PC-9 (cell line): ENCODE measurements around the gene ASRGL1. TPM values are rescaled to one million over a fixed set of nuclear protein-coding genes. Genes with fewer than 3 reads are reported as not detected.

Experiments used
- BruUV-seq: library from RNA; stranded (reverse); fragments of 400-500 nt; replicated peaks from 2 replicates; lab custom pipeline; 2021; lab: Mats Ljungman, UMichigan
- CTCF ChIA-PET: fragments of 300-600 bp; sonication (Branson Sonifier 250); formaldehyde crosslinking; loops from one replicate; lab custom pipeline; 2022; ENCODE audit warnings: antibody characterized with exemption; lab: Charles Lee
- POLR2A ChIA-PET: fragments of 300-600 bp; sonication (Branson Sonifier 250); formaldehyde crosslinking; loops from one replicate; lab custom pipeline; 2022; ENCODE audit warnings: antibody characterized with exemption; ENCODE audit not compliant: unreplicated experiment; lab: Charles Lee
- DNase-seq, 2 experiments: peaks; one replicate each; pipeline versions ENCODE4 v3.0.0 to v3.0.0-alpha.2; 2015 to 2022; ENCODE audit warnings: mixed read lengths in 1 of 2
- H2AFZ ChIP-seq: fragments of 200-600 bp; sonication (generic); 2 replicates; pipeline ENCODE4 v1.8.1; 2017; ENCODE audit warnings: antibody characterized with exemption
- H3F3A ChIP-seq: fragments of 200-600 bp; sonication (generic); 2 replicates; pipeline ENCODE4 v1.8.1; 2017; ENCODE audit warnings: antibody characterized with exemption, mild to moderate bottlenecking, low read depth; ENCODE audit not compliant: insufficient read depth
- H3K27ac ChIP-seq: fragments of 200-600 bp; sonication (generic); 2 replicates; pipeline ENCODE4 v1.6.1; 2016; ENCODE audit warnings: mixed run types
- H3K27me3 ChIP-seq: fragments of 200-600 bp; sonication (generic); 2 replicates; pipeline ENCODE4 v1.6.1; 2016; ENCODE audit warnings: low read depth, mixed run types; ENCODE audit not compliant: insufficient read depth
- H3K36me3 ChIP-seq: fragments of 200-600 bp; sonication (generic); 2 replicates; pipeline ENCODE4 v1.6.1; 2016; ENCODE audit warnings: low read depth, mixed run types
- H3K4me1 ChIP-seq: fragments of 200-600 bp; sonication (generic); replicated peaks from 2 replicates; pipeline ENCODE4 v1.6.1; 2016; ENCODE audit warnings: mixed run types; ENCODE audit not compliant: insufficient read depth
- H3K4me2 ChIP-seq: fragments of 200-600 bp; sonication (generic); 2 replicates; pipeline ENCODE4 v1.6.1; 2017; ENCODE audit warnings: mixed run types
- H3K4me3 ChIP-seq: fragments of 200-600 bp; sonication (generic); 2 replicates; pipeline ENCODE4 v1.6.1; 2016; ENCODE audit warnings: mixed run types
- H3K79me2 ChIP-seq: fragments of 200-600 bp; sonication (generic); 2 replicates; pipeline ENCODE4 v1.6.1; 2017; ENCODE audit warnings: low read depth, mixed run types
- H3K9me2 ChIP-seq: fragments of 200-600 bp; sonication (generic); 2 replicates; pipeline ENCODE4 v1.8.1; 2017; ENCODE audit warnings: mild to moderate bottlenecking; ENCODE audit not compliant: insufficient read depth
- H3K9me3 ChIP-seq: fragments of 200-600 bp; sonication (generic); 2 replicates; pipeline ENCODE4 v1.8.1; 2016; ENCODE audit warnings: low read depth; ENCODE audit not compliant: insufficient read depth
- H4K20me1 ChIP-seq: fragments of 200-600 bp; sonication (generic); 2 replicates; pipeline ENCODE4 v1.8.1; 2017; ENCODE audit not compliant: insufficient read depth
- EZH2 ChIP-seq: fragments of 200-600 bp; sonication (generic); IDR thresholded peaks from 2 replicates; pipeline ENCODE4 v1.8.0; 2017; ENCODE audit warnings: antibody characterized with exemption, low read depth
- intact Hi-C: fragments of 100-400 bp; cut with micrococcal nuclease; formaldehyde crosslinking; loops from one replicate; pipeline ENCODE4 v1.10.0; 2022; ENCODE audit not compliant: unreplicated experiment
- total RNA-seq: library from RNA; stranded (reverse); gene quantifications from 2 replicates; pipeline ENCODE4 v1.2.3, GENCODE V29; 2021
- TF ChIP-seq, protein P1 (sequence below): fragments of 200-600 bp; sonication (generic); conservative IDR thresholded peaks from 2 replicates; pipeline ENCODE4 v1.6.1; 2017; ENCODE audit warnings: mixed run types, antibody characterized with exemption, mild to moderate bottlenecking, moderate library complexity

The ASRGL1 gene
- total RNA-seq, 1 experiment from 2014 or later: 8.4 TPM

DNA sequence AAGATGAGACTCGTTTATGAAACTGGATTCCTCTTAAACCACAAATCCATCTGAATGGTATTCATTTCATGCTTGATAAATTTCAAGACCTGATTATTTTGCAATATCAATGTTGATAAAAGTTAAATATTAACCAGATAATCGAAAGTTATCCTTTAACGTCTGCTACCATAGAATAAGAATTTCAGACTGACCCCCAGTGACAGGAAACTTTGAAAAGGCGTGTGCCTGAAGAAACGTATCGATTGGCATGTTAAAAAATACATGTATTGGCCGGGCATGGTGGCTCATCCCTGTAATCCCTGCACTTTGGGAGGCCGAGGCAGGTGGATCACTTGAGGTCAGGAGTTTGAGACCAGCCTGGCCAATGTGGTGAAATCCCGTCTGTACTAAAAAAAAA, 95.4 kb downstream of the ASRGL1 start:
- no peaks in the 10 kb centered on the region for H3K9me2 ChIP-seq
- no peaks in the 10 kb centered on the region for H4K20me1 ChIP-seq
- no peaks in the 10 kb centered on the region for H3K9me3 ChIP-seq
- H3K27ac ChIP-seq: no peak overlapping the region
- DNase-seq: no peak
- intact Hi-C loops: no loop called here
- no peak overlapping the region for H3K4me3 ChIP-seq
- H3K79me2 ChIP-seq: no peaks in the 10 kb centered on the region
- BruUV-seq: no TSS peak
- TF ChIP-seq EZH2: no peak
- TF ChIP-seq, protein P1, sequence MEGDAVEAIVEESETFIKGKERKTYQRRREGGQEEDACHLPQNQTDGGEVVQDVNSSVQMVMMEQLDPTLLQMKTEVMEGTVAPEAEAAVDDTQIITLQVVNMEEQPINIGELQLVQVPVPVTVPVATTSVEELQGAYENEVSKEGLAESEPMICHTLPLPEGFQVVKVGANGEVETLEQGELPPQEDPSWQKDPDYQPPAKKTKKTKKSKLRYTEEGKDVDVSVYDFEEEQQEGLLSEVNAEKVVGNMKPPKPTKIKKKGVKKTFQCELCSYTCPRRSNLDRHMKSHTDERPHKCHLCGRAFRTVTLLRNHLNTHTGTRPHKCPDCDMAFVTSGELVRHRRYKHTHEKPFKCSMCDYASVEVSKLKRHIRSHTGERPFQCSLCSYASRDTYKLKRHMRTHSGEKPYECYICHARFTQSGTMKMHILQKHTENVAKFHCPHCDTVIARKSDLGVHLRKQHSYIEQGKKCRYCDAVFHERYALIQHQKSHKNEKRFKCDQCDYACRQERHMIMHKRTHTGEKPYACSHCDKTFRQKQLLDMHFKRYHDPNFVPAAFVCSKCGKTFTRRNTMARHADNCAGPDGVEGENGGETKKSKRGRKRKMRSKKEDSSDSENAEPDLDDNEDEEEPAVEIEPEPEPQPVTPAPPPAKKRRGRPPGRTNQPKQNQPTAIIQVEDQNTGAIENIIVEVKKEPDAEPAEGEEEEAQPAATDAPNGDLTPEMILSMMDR: no peak
- H3K27me3 ChIP-seq: no peaks in the 10 kb centered on the region
- no peaks in the 10 kb centered on the region for H3K36me3 ChIP-seq
- H3K4me1 ChIP-seq: peaks cover 17% of the 10 kb centered on the region
- ChIA-PET POLR2A (no interaction called here), CTCF (no interaction called here)
- H2AFZ ChIP-seq: no peak overlapping the region
- H3K4me2 ChIP-seq: no peak overlapping the region
- H3F3A ChIP-seq: peaks cover 23% of the 10 kb centered on the region

DNA sequence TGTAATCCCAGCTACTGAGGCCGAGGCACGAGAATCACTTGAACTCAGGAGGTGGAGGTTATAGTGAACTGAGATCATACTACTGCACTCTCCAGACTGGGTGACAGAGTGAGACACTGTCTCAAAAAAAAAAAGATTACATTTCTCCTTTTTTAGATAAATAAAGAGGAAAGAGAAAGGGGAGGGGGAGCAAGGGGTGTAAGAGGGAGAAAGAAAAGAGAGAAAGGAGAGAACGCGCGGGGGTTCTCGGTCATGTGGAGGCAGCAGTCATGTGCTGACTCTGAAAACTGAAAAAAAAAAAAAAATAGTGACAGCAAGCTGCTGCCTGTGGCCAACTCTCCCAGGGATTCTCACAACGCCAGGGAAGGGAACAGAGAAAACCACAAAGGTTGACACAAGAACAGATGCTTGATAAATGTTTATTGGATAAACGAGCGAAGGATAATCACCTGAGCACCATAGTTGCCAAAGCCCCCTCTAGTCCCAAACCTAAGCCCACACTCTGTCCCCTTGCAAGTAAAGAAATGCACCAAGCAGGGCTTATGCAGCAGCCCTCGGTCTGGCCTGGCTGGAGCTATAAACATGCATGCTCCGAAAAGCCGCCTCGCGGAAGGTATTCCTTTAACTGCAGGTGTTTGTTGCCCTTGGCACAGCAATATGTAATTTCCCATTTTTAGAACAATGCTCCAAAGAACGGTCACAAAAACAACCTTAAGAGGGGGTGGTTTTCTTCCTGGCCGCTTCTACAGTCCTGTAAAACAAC, 96.1 kb downstream of the ASRGL1 start:
- Histone ChIP-seq H3K4me3 (no peak overlapping the region), H3K4me2 (no peak overlapping the region), H3K27ac (no peak overlapping the region), H3K9me2 (no peaks in the 10 kb centered on the region), H3K4me1 (peaks cover 11% of the 10 kb centered on the region), H3K9me3 (no peaks in the 10 kb centered on the region), H3K36me3 (no peaks in the 10 kb centered on the region), H2AFZ (no peak overlapping the region), H3K79me2 (no peaks in the 10 kb centered on the region), H3K27me3 (no peaks in the 10 kb centered on the region), H3F3A (peaks cover 17% of the 10 kb centered on the region), H4K20me1 (no peaks in the 10 kb centered on the region)
- no TSS peak for BruUV-seq
- intact Hi-C loops: no loop called here
- no peak for TF ChIP-seq EZH2
- TF ChIP-seq, protein P1: no peak
- no peak for DNase-seq
- CTCF ChIA-PET: no interaction called here
- POLR2A ChIA-PET: no interaction called here

DNA sequence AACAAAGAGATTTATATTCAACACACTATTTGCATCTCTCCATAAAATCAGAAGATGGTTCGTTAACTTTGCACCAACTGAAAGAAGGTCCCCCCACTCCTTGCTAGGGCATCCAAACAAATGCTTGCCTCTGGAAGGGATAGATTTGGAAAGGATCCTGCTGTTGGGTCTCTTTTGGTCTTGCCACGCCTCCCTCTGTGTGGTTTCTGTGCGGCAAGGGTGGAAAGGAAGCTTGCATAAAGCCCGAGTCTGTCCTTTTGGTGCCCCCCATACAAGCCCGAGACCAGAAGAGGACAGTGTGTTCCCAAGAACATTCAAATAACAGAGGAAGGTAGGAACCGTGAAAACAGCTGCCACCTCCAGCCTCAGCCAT, 96.6 kb downstream of the ASRGL1 start:
- ChIA-PET POLR2A (no interaction called here), CTCF (no interaction called here)
- H3K4me3 ChIP-seq: no peak overlapping the region
- no peaks in the 10 kb centered on the region for H4K20me1 ChIP-seq
- H3K79me2 ChIP-seq: no peaks in the 10 kb centered on the region
- H3K4me1 ChIP-seq: peaks cover 5% of the 10 kb centered on the region
- H3K9me3 ChIP-seq: no peaks in the 10 kb centered on the region
- no peak for DNase-seq
- H3K27ac ChIP-seq: no peak overlapping the region
- TF ChIP-seq, protein P1: no peak
- no peak for TF ChIP-seq EZH2
- H3K36me3 ChIP-seq: no peaks in the 10 kb centered on the region
- H3K27me3 ChIP-seq: no peaks in the 10 kb centered on the region
- BruUV-seq: no TSS peak
- intact Hi-C loops: no loop called here
- H3K9me2 ChIP-seq: no peaks in the 10 kb centered on the region
- peaks cover 11% of the 10 kb centered on the region for H3F3A ChIP-seq
- no peak overlapping the region for H2AFZ ChIP-seq
- no peak overlapping the region for H3K4me2 ChIP-seq
